ENCODE measurements around the gene UBE2U. TPM values are rescaled to one million over a fixed set of nuclear protein-coding genes. Genes with fewer than 3 reads are reported as not detected.

Gene UBE2U
- not detected for polyA plus RNA-seq (2012; ENCODE audit: insufficient read length, low read depth)

- TF ChIP-seq POLR2AphosphoS5 (IDR thresholded peaks at IDR 0.05; ENCODE audit: low read depth, low read length) (no peak), FOXP2 (optimal IDR thresholded peaks at IDR 0.05; ENCODE audit: borderline replicate concordance, extremely low read depth, extremely low read length, insufficient read depth) (no peak), TAF1 (IDR thresholded peaks at IDR 0.05; ENCODE audit: borderline replicate concordance, insufficient read depth, low read length) (no peak), SIN3A (IDR thresholded peaks at IDR 0.05; ENCODE audit: borderline replicate concordance, insufficient read depth, low read length) (no peak), REST (IDR thresholded peaks at IDR 0.05; ENCODE audit: insufficient read depth in 1 of 2, low read depth in 2 of 2, low read length in 2 of 2) (no peak)
These were observed at the start of gene UBE2U for GRCh38 chr1:64203420-64203819. Gene UBE2U (plus strand): TSS chr1:64203623. CDS start chr1:64204051, 428 bp downstream.

GRCh38 chr1:64155278-64155677 is 48.1 kb upstream of the UBE2U start:
- no peak for TF ChIP-seq TAF1 (IDR thresholded peaks at IDR 0.05; ENCODE audit: borderline replicate concordance, insufficient read depth, low read length)
- no peak for TF ChIP-seq SIN3A (IDR thresholded peaks at IDR 0.05; ENCODE audit: borderline replicate concordance, insufficient read depth, low read length)

GRCh38 chr1:64161357-64161941 is 42.0 kb upstream of the UBE2U start:
- TF ChIP-seq REST (IDR thresholded peaks at IDR 0.05; ENCODE audit: insufficient read depth in 1 of 2, low read depth in 2 of 2, low read length in 2 of 2): no peak
- no peak for TF ChIP-seq TAF1 (IDR thresholded peaks at IDR 0.05; ENCODE audit: borderline replicate concordance, insufficient read depth, low read length)
- no peak for TF ChIP-seq POLR2AphosphoS5 (IDR thresholded peaks at IDR 0.05; ENCODE audit: low read depth, low read length)
- no peak for TF ChIP-seq SIN3A (IDR thresholded peaks at IDR 0.05; ENCODE audit: borderline replicate concordance, insufficient read depth, low read length)
- no peak for TF ChIP-seq FOXP2 (optimal IDR thresholded peaks at IDR 0.05; ENCODE audit: borderline replicate concordance, extremely low read depth, extremely low read length, insufficient read depth)

- TF ChIP-seq SIN3A (IDR thresholded peaks at IDR 0.05; ENCODE audit: borderline replicate concordance, insufficient read depth, low read length): no peak
- no peak for TF ChIP-seq POLR2AphosphoS5 (IDR thresholded peaks at IDR 0.05; ENCODE audit: low read depth, low read length)
- no peak for TF ChIP-seq FOXP2 (optimal IDR thresholded peaks at IDR 0.05; ENCODE audit: borderline replicate concordance, extremely low read depth, extremely low read length, insufficient read depth)
- TF ChIP-seq TAF1 (IDR thresholded peaks at IDR 0.05; ENCODE audit: borderline replicate concordance, insufficient read depth, low read length): no peak
- no peak for TF ChIP-seq REST (IDR thresholded peaks at IDR 0.05; ENCODE audit: insufficient read depth in 1 of 2, low read depth in 2 of 2, low read length in 2 of 2)
These were observed 41.3 kb upstream of the UBE2U start for GRCh38 chr1:64162151-64162550.

GRCh38 chr1:64162804-64163203 is 40.6 kb upstream of the UBE2U start:
- no peak for TF ChIP-seq FOXP2 (optimal IDR thresholded peaks at IDR 0.05; ENCODE audit: borderline replicate concordance, extremely low read depth, extremely low read length, insufficient read depth)
- TF ChIP-seq REST (IDR thresholded peaks at IDR 0.05; ENCODE audit: insufficient read depth in 1 of 2, low read depth in 2 of 2, low read length in 2 of 2): no peak
- no peak for TF ChIP-seq SIN3A (IDR thresholded peaks at IDR 0.05; ENCODE audit: borderline replicate concordance, insufficient read depth, low read length)
- no peak for TF ChIP-seq TAF1 (IDR thresholded peaks at IDR 0.05; ENCODE audit: borderline replicate concordance, insufficient read depth, low read length)
- no peak for TF ChIP-seq POLR2AphosphoS5 (IDR thresholded peaks at IDR 0.05; ENCODE audit: low read depth, low read length)

Measured in PFSK-1 (cell line).